GM23338 (cell line): ENCODE measurements around the gene KIF2C. TPM values are rescaled to one million over a fixed set of nuclear protein-coding genes. Genes with fewer than 3 reads are reported as not detected.

Experiments used
- CTCF ChIP-seq, 2 experiments: fragments of 200-600 bp in 1 of 2; sonication (generic) in 1 of 2; conservative IDR thresholded peaks; 2 replicates each; pipeline versions ENCODE4 v1.5.1 to v1.6.1; 2016 to 2017; ENCODE audit warnings: antibody characterized with exemption in 2 of 2, low read depth in 2 of 2, mild to moderate bottlenecking in 2 of 2, moderate library complexity in 1 of 2
- EZH2phosphoT487 ChIP-seq: fragments of 200-600 bp; sonication (generic); IDR thresholded peaks from one replicate; pipeline ENCODE4 v1.8.1; 2018; ENCODE audit warnings: antibody characterized with exemption; ENCODE audit not compliant: unreplicated experiment
- NANOG ChIP-seq: IDR thresholded peaks from 2 replicates; pipeline ENCODE4 v1.6.1; 2016; ENCODE audit warnings: antibody characterized with exemption, borderline replicate concordance
- POLR2AphosphoS5 ChIP-seq: IDR thresholded peaks from 2 replicates; pipeline ENCODE4 v1.6.1; 2016; ENCODE audit warnings: antibody characterized with exemption, low read depth
- REST ChIP-seq: IDR thresholded peaks from one replicate; pipeline ENCODE4 v1.6.1; 2018; ENCODE audit warnings: antibody characterized with exemption; ENCODE audit not compliant: unreplicated experiment
- polyA plus RNA-seq: library from polyadenylated mRNA; unstranded; fragments of >200 nt; fragmentation: Nextera tagmentation; extraction: Ambion mirVana; gene quantifications from 2 replicates; pipeline ENCODE4 v1.2.1, GENCODE V29; 2016
- total RNA-seq: library from RNA; depleted of rRNA; stranded (reverse); fragments of >200 nt; shearing (Covaris generic); gene quantifications from 2 replicates; pipeline ENCODE4 v1.2.3, GENCODE V29; 2014
- TF ChIP-seq, protein P1 (sequence below): fragments of 250-450 bp; sonication (Bioruptor Pico); IDR thresholded peaks from 2 replicates; pipeline ENCODE4 v1.5.0; 2020; ENCODE audit warnings: mild to moderate bottlenecking, moderate library complexity

KIF2C gene
- total and polyA plus RNA-seq, 2 experiments from 2014 or later = 38.0 to 62.9 TPM

DNA sequence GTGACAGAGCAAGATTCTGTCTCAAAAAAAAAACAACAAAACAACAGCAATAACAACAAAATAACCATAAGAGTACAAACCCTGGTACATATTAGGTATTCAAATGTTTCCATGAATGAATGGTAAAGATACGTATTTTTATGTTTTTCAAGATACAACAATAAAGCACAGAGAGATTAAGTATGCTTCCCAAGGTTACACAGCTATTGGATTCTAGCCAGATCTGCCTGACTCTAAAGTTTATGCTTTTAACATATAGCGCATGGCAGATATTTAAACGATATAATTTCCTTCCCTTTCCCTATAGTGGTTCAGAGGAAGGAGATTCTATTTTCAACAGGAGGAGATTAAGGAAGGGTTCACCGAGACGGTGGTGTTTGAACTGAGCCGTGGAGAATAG is 34.2 kb upstream of the KIF2C start (continued):
- TF ChIP-seq, protein P1, sequence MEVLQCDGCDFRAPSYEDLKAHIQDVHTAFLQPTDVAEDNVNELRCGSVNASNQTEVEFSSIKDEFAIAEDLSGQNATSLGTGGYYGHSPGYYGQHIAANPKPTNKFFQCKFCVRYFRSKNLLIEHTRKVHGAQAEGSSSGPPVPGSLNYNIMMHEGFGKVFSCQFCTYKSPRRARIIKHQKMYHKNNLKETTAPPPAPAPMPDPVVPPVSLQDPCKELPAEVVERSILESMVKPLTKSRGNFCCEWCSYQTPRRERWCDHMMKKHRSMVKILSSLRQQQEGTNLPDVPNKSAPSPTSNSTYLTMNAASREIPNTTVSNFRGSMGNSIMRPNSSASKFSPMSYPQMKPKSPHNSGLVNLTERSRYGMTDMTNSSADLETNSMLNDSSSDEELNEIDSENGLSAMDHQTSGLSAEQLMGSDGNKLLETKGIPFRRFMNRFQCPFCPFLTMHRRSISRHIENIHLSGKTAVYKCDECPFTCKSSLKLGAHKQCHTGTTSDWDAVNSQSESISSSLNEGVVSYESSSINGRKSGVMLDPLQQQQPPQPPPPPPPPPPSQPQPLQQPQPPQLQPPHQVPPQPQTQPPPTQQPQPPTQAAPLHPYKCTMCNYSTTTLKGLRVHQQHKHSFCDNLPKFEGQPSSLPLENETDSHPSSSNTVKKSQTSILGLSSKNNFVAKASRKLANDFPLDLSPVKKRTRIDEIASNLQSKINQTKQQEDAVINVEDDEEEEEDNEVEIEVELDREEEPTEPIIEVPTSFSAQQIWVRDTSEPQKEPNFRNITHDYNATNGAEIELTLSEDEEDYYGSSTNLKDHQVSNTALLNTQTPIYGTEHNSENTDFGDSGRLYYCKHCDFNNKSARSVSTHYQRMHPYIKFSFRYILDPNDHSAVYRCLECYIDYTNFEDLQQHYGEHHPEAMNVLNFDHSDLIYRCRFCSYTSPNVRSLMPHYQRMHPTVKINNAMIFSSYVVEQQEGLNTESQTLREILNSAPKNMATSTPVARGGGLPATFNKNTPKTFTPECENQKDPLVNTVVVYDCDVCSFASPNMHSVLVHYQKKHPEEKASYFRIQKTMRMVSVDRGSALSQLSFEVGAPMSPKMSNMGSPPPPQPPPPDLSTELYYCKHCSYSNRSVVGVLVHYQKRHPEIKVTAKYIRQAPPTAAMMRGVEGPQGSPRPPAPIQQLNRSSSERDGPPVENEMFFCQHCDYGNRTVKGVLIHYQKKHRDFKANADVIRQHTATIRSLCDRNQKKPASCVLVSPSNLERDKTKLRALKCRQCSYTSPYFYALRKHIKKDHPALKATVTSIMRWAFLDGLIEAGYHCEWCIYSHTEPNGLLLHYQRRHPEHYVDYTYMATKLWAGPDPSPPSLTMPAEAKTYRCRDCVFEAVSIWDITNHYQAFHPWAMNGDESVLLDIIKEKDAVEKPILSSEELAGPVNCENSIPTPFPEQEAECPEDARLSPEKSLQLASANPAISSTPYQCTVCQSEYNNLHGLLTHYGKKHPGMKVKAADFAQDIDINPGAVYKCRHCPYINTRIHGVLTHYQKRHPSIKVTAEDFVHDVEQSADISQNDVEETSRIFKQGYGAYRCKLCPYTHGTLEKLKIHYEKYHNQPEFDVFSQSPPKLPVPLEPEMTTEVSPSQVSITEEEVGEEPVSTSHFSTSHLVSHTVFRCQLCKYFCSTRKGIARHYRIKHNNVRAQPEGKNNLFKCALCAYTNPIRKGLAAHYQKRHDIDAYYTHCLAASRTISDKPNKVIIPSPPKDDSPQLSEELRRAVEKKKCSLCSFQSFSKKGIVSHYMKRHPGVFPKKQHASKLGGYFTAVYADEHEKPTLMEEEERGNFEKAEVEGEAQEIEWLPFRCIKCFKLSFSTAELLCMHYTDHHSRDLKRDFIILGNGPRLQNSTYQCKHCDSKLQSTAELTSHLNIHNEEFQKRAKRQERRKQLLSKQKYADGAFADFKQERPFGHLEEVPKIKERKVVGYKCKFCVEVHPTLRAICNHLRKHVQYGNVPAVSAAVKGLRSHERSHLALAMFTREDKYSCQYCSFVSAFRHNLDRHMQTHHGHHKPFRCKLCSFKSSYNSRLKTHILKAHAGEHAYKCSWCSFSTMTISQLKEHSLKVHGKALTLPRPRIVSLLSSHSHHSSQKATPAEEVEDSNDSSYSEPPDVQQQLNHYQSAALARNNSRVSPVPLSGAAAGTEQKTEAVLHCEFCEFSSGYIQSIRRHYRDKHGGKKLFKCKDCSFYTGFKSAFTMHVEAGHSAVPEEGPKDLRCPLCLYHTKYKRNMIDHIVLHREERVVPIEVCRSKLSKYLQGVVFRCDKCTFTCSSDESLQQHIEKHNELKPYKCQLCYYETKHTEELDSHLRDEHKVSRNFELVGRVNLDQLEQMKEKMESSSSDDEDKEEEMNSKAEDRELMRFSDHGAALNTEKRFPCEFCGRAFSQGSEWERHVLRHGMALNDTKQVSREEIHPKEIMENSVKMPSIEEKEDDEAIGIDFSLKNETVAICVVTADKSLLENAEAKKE (CRISPR knock-in tag) = no peak
- no peak for TF ChIP-seq EZH2phosphoT487
- TF ChIP-seq NANOG = no peak
- TF ChIP-seq REST = no peak
- no peak for TF ChIP-seq POLR2AphosphoS5
- TF ChIP-seq CTCF (conservative IDR thresholded peaks at IDR 0.05; ENCODE audit: low read depth in 2 of 2) = no peak
